GM23338 (cell line): ENCODE measurements around the gene MRPL44.

ENCODE experiments used
- CREB1 ChIP-seq: fragments of 250-450 bp; sonication (Bioruptor Pico); IDR thresholded peaks from 2 replicates; pipeline ENCODE4 v1.5.0; 2020; ENCODE audit warnings: low read depth, mild to moderate bottlenecking, moderate library complexity
- CTCF ChIP-seq, 2 experiments: fragments of 200-600 bp in 1 of 2; sonication (generic) in 1 of 2; conservative IDR thresholded peaks; 2 replicates each; pipeline versions ENCODE4 v1.5.1 to v1.6.1; 2016 to 2017; ENCODE audit warnings: antibody characterized with exemption in 2 of 2, low read depth in 2 of 2, mild to moderate bottlenecking in 2 of 2, moderate library complexity in 1 of 2
- ETS1 ChIP-seq: IDR thresholded peaks from 2 replicates; pipeline ENCODE4 v1.6.1; 2016; ENCODE audit warnings: antibody characterized with exemption
- EZH2 ChIP-seq: fragments of 200-600 bp; sonication (generic); IDR thresholded peaks from one replicate; pipeline ENCODE4 v1.8.0; 2017; ENCODE audit warnings: antibody characterized with exemption, mild to moderate bottlenecking, low read depth; ENCODE audit not compliant: unreplicated experiment
- EZH2phosphoT487 ChIP-seq: fragments of 200-600 bp; sonication (generic); IDR thresholded peaks from one replicate; pipeline ENCODE4 v1.8.1; 2018; ENCODE audit warnings: antibody characterized with exemption; ENCODE audit not compliant: unreplicated experiment
- JUNB ChIP-seq: IDR thresholded peaks from one replicate; pipeline ENCODE4 v1.6.1; 2016; ENCODE audit warnings: antibody characterized with exemption; ENCODE audit not compliant: unreplicated experiment
- POLR2AphosphoS5 ChIP-seq: IDR thresholded peaks from 2 replicates; pipeline ENCODE4 v1.6.1; 2016; ENCODE audit warnings: antibody characterized with exemption, low read depth
- REST ChIP-seq: IDR thresholded peaks from one replicate; pipeline ENCODE4 v1.6.1; 2018; ENCODE audit warnings: antibody characterized with exemption; ENCODE audit not compliant: unreplicated experiment
- ZNF331 ChIP-seq: fragments of 250-450 bp; sonication (Bioruptor Pico); IDR thresholded peaks from 2 replicates; pipeline ENCODE4 v1.5.0; 2020; ENCODE audit warnings: low read depth, mild to moderate bottlenecking, moderate library complexity

GRCh38 chr2:223969856-223970255 is 12.6 kb downstream of the MRPL44 start:
- TF ChIP-seq CTCF (conservative IDR thresholded peaks at IDR 0.05; ENCODE audit: low read depth in 2 of 2) (no peak), POLR2AphosphoS5 (no peak), EZH2 (no peak), ETS1 (no peak), EZH2phosphoT487 (no peak), REST (no peak), CREB1 (CRISPR knock-in tag) (no peak), JUNB (no peak), ZNF331 (no peak)
